ENCODE data around the gene SCAND1.
A peak's percentile ranks its signal among the peaks of the same experiment; 100 is the strongest.
"Not testable (repeated sequence)": the region's sequence is repeated elsewhere in the genome, so short reads cannot be mapped to it uniquely, and the experiment has no call there.

The SCAND1 gene

GRCh38 chr20:35954200-35954906, at the start of gene SCAND1:
SCAND1 (minus strand) TSS chr20:35954502; CDS start chr20:35954284, 218 bp downstream.
- peak; percentile 97 for DNase-seq (ENCODE audit: low read depth)

- DNase-seq (ENCODE audit: low read depth): no peak
Measured at GRCh38 chr20:36004045-36004444, 49.7 kb upstream of the SCAND1 start.

- no peak for DNase-seq (ENCODE audit: low read depth)
Measured at GRCh38 chr20:36002855-36003254, 48.6 kb upstream of the SCAND1 start.

- not testable (repeated sequence) for DNase-seq (ENCODE audit: low read depth)
Measured at GRCh38 chr20:36001331-36001730, 47.0 kb upstream of the SCAND1 start.

- not testable (repeated sequence) for DNase-seq (ENCODE audit: low read depth)
Measured at GRCh38 chr20:35996492-35996891, 42.2 kb upstream of the SCAND1 start.

- DNase-seq (ENCODE audit: low read depth): peak; percentile 39
Measured at GRCh38 chr20:35994994-35995453, 40.7 kb upstream of the SCAND1 start.

- peak; percentile 30 for DNase-seq (ENCODE audit: low read depth)
Measured at GRCh38 chr20:35992713-35993335, 38.5 kb upstream of the SCAND1 start.

GRCh38 chr20:35991142-35991771, 37.0 kb upstream of the SCAND1 start:
- no peak for DNase-seq (ENCODE audit: low read depth)

GRCh38 chr20:35988910-35989463, 34.7 kb upstream of the SCAND1 start:
- DNase-seq (ENCODE audit: low read depth): no peak

GRCh38 chr20:35985806-35986205, 31.5 kb upstream of the SCAND1 start:
- DNase-seq (ENCODE audit: low read depth): no peak

- DNase-seq (ENCODE audit: low read depth): no peak
Measured at GRCh38 chr20:35984382-35984781, 30.1 kb upstream of the SCAND1 start.

- DNase-seq (ENCODE audit: low read depth): no peak
Measured at GRCh38 chr20:35981969-35982368, 27.7 kb upstream of the SCAND1 start.

GRCh38 chr20:35979544-35979943, 25.2 kb upstream of the SCAND1 start:
- no peak for DNase-seq (ENCODE audit: low read depth)

- DNase-seq (ENCODE audit: low read depth): no peak
Measured at GRCh38 chr20:35978041-35978513, 23.8 kb upstream of the SCAND1 start.

- no peak for DNase-seq (ENCODE audit: low read depth)
Measured at GRCh38 chr20:35975576-35976373, 21.5 kb upstream of the SCAND1 start.

GRCh38 chr20:35974256-35974655, 20.0 kb upstream of the SCAND1 start:
- DNase-seq (ENCODE audit: low read depth): no peak

GRCh38 chr20:35972462-35972861, 18.2 kb upstream of the SCAND1 start:
- no peak for DNase-seq (ENCODE audit: low read depth)

GRCh38 chr20:35971981-35972380, 17.7 kb upstream of the SCAND1 start:
- no peak for DNase-seq (ENCODE audit: low read depth)

GRCh38 chr20:35968930-35969329, 14.6 kb upstream of the SCAND1 start:
- DNase-seq (ENCODE audit: low read depth): no peak

GRCh38 chr20:35967979-35968640, 13.8 kb upstream of the SCAND1 start, which contains the start of gene CNBD2:
CNBD2 (plus strand) TSS chr20:35968590; CDS start chr20:35968763, 173 bp downstream.
- no peak for DNase-seq (ENCODE audit: low read depth)

GRCh38 chr20:35963878-35964277, 9.6 kb upstream of the SCAND1 start:
- no peak for DNase-seq (ENCODE audit: low read depth)

Measured in CMK (cell line).